H1 (cell line): ENCODE results near the gene SERPINA1.

Source experiments
- CBX5 ChIP-seq: fragments of 300-800, 300-1000 bp; sonication (generic); IDR thresholded peaks from 2 replicates; pipeline ENCODE4 v1.7.1; 2016; ENCODE audit warnings: antibody characterized with exemption, low read length, low read depth
- EZH2 ChIP-seq: fragments of 200-600 bp; sonication (generic); IDR thresholded peaks from 2 replicates; pipeline ENCODE4 v1.7.1; 2012; ENCODE audit warnings: low read depth, mild to moderate bottlenecking, moderate library complexity, low read length, inconsistent platforms; ENCODE audit not compliant: severe bottlenecking
- HDAC2 ChIP-seq, 2 experiments: fragments of 300-600 bp in 1 of 2; sonication (generic) in 1 of 2; IDR thresholded peaks; 2 replicates each; pipeline ENCODE4 v1.6.1; 2011 to 2012; ENCODE audit warnings: low read depth in 2 of 2, low read length in 2 of 2, mild to moderate bottlenecking in 2 of 2, moderate library complexity in 2 of 2, borderline replicate concordance in 1 of 2, inconsistent platforms in 1 of 2
- KDM1A ChIP-seq: fragments of 200-600, 300-600 bp; sonication (generic); IDR thresholded peaks from 2 replicates; pipeline ENCODE4 v1.7.1; 2016; ENCODE audit warnings: mild to moderate bottlenecking, low read length, borderline replicate concordance
- POLR2AphosphoS5 ChIP-seq: IDR thresholded peaks from 2 replicates; pipeline ENCODE4 v1.6.1; 2011; ENCODE audit warnings: low read depth, low read length
- RFX5 ChIP-seq: IDR thresholded peaks from 2 replicates; pipeline ENCODE4 v1.6.1; 2011; ENCODE audit warnings: low read depth, low read length, improper control_type of control experiment, borderline replicate concordance
- SIN3A ChIP-seq, 2 experiments: IDR thresholded peaks in 1 of 2; conservative IDR thresholded peaks in 1 of 2; 2 replicates each; pipeline ENCODE4 v1.6.1; 2011 to 2012; ENCODE audit warnings: low read length in 2 of 2, improper control_type of control experiment in 1 of 2, low read depth in 1 of 2, mild to moderate bottlenecking in 1 of 2
- ZNF274 ChIP-seq: IDR thresholded peaks from 2 replicates; pipeline ENCODE4 v1.7.0; 2012; ENCODE audit warnings: low read length, borderline replicate concordance; ENCODE audit errors: extremely low read depth
- TF ChIP-seq, protein P1 (sequence below), 3 experiments: IDR thresholded peaks; 1 replicate in 2 of 3; 2 replicates in 1 of 3; pipeline versions ENCODE4 v1.5.1 to v1.6.1; 2011; ENCODE audit warnings: low read length in 3 of 3, mild to moderate bottlenecking in 3 of 3, inconsistent platforms in 2 of 3, low read depth in 1 of 3, moderate library complexity in 1 of 3; ENCODE audit not compliant: insufficient read depth in 1 of 3; ENCODE audit errors: control extremely low read depth in 1 of 3

- TF ChIP-seq RFX5 (no peak), HDAC2 (IDR thresholded peaks at IDR 0.05; ENCODE audit: borderline replicate concordance in 1 of 2, low read depth in 2 of 2, low read length in 2 of 2) (no peak), EZH2 (no peak), ZNF274 (no peak), CBX5 (no peak), KDM1A (no peak), POLR2AphosphoS5 (no peak), SIN3A (conservative IDR thresholded peaks at IDR 0.05 in 1 of 2, IDR thresholded peaks at IDR 0.05 in 1 of 2; ENCODE audit: low read depth in 1 of 2, low read length in 2 of 2) (no peak)
- TF ChIP-seq, protein P1, sequence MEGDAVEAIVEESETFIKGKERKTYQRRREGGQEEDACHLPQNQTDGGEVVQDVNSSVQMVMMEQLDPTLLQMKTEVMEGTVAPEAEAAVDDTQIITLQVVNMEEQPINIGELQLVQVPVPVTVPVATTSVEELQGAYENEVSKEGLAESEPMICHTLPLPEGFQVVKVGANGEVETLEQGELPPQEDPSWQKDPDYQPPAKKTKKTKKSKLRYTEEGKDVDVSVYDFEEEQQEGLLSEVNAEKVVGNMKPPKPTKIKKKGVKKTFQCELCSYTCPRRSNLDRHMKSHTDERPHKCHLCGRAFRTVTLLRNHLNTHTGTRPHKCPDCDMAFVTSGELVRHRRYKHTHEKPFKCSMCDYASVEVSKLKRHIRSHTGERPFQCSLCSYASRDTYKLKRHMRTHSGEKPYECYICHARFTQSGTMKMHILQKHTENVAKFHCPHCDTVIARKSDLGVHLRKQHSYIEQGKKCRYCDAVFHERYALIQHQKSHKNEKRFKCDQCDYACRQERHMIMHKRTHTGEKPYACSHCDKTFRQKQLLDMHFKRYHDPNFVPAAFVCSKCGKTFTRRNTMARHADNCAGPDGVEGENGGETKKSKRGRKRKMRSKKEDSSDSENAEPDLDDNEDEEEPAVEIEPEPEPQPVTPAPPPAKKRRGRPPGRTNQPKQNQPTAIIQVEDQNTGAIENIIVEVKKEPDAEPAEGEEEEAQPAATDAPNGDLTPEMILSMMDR (IDR thresholded peaks at IDR 0.05; ENCODE audit: control extremely low read depth in 1 of 3, insufficient read depth in 1 of 3, low read depth in 1 of 3, low read length in 3 of 3): no peak
Observed at GRCh38 chr14:94332063-94332583, 56.3 kb downstream of the SERPINA1 start.
